Aorta (tissue), 5 donors: ENCODE measurements around the gene IL4R. TPM values are rescaled to one million over a fixed set of nuclear protein-coding genes. Genes with fewer than 3 reads are reported as not detected.

Experiments
- ATAC-seq: fragments of 200-7000 bp; cut with Tn5 transposase; one replicate; pipeline ENCODE4 v1.9.1; 2022; ENCODE audit warnings: moderate library complexity; ENCODE audit not compliant: low FRiP score
- DNase-seq, 2 donors: peaks; one replicate each; pipeline ENCODE4 v3.0.0-alpha.2; 2020
- H3K27ac ChIP-seq, 2 donors: one replicate each; pipeline ENCODE4 v1.5.1; 2013; ENCODE audit warnings: low read length in 2 of 2, mild to moderate bottlenecking in 2 of 2, moderate library complexity in 2 of 2, control low read depth in 1 of 2, inconsistent platforms in 1 of 2, low read depth in 1 of 2
- H3K27me3 ChIP-seq, 2 donors: one replicate each; pipeline ENCODE4 v1.6.1; 2013; ENCODE audit warnings: control low read depth in 1 of 2, low read length in 1 of 2, mild to moderate bottlenecking in 1 of 2, moderate library complexity in 1 of 2; ENCODE audit not compliant: insufficient read depth in 2 of 2, control insufficient read depth in 1 of 2
- H3K36me3 ChIP-seq, 2 donors: one replicate each; pipeline ENCODE4 v1.6.1; 2013; ENCODE audit warnings: control low read depth in 1 of 2, low read length in 1 of 2, mild to moderate bottlenecking in 1 of 2; ENCODE audit not compliant: insufficient read depth in 2 of 2, control insufficient read depth in 1 of 2
- H3K4me1 ChIP-seq, 2 donors: one replicate each; pipeline ENCODE4 v1.6.1; 2013; ENCODE audit warnings: low read length in 2 of 2, control low read depth in 1 of 2, mild to moderate bottlenecking in 1 of 2, moderate library complexity in 1 of 2; ENCODE audit not compliant: insufficient read depth in 2 of 2, control insufficient read depth in 1 of 2
- H3K4me3 ChIP-seq, 2 donors: one replicate each; pipeline ENCODE4 v1.5.1; 2013; ENCODE audit warnings: low read length in 2 of 2, control low read depth in 1 of 2, mild to moderate bottlenecking in 1 of 2
- H3K9me3 ChIP-seq: one replicate; pipeline ENCODE4 v1.6.1; 2013; ENCODE audit warnings: mild to moderate bottlenecking, low read length; ENCODE audit not compliant: control insufficient read depth
- WGBS, 2 donors: extraction: QIAGEN DNeasy Blood & Tissue Kit; methylation state at CpG; one replicate each; pipeline ENCODE4 v1.1.7; 2013; 5-methylcytosine and 5-hydroxymethylcytosine counted together
- intact Hi-C, 2 donors: fragments of 100-400 bp; cut with DNase I; formaldehyde crosslinking; loops; one replicate each; pipeline versions ENCODE4 v1.14.2 to v1.15.0; 2022
- polyA plus RNA-seq, 2 donors: library from polyadenylated mRNA; stranded (reverse); fragments of 200-250 nt; gene quantifications; one replicate each; pipeline ENCODE4 v1.2.3, GENCODE V29; 2013
- total RNA-seq, 2 donors: library from RNA; stranded (reverse); fragmentation: NEBNext Ultra II Directional; extraction: Animal tissue kit (Norgen Biotek cat#: 25700); gene quantifications; one replicate each; pipeline ENCODE4 v1.2.1, GENCODE V29; 2021
- donor health status: healthy with polysubstance abuse.
- donor health status: Bipolar disorder and iron deficiency.
- donor health status: DM: no; HTN: no; CAD: no.
- donor health status: DM: no; HTN: no; CAD: no.
- donor health status: DM: yes; HTN: yes; CAD: no.

The IL4R gene
- total and polyA plus RNA-seq, 4 donors = 7.5 to 138 (median 71.2) TPM

GRCh38 chr16:27368358-27368722 is 54.6 kb downstream of the IL4R start:
- Histone ChIP-seq H3K36me3 (no peaks in the 10 kb centered on the region), H3K4me1 (no peaks in the 10 kb centered on the region), H3K9me3 (no peaks in the 10 kb centered on the region), H3K4me3 (no peak overlapping the region), H3K27ac (no peak overlapping the region), H3K27me3 (no peaks in the 10 kb centered on the region)
- WGBS, 2 donors = 43% methylated on average over 9 of the region's 9 CpGs
- no peak for DNase-seq
- ATAC-seq = no peak
- intact Hi-C loops = loop anchor here (2.0 to 5.0 kb wide), 4 partner anchors 89 to 188 kb away; no protein-coding TSS in a partner anchor

- DNase-seq (no peak), ATAC-seq (no peak)
- H3K27me3 ChIP-seq = no peaks in the 10 kb centered on the region
- no peaks in the 10 kb centered on the region for H3K4me1 ChIP-seq
- intact Hi-C loops = loop anchor here (2.0 to 5.0 kb wide), 5 partner anchors 87 to 189 kb away; no protein-coding TSS in a partner anchor
- WGBS, 2 donors = 83 to 90% methylated on average over 3 of the region's 3 CpGs
- H3K4me3 ChIP-seq = no peak overlapping the region
- no peaks in the 10 kb centered on the region for H3K36me3 ChIP-seq
- no peak overlapping the region for H3K27ac ChIP-seq
- H3K9me3 ChIP-seq = no peaks in the 10 kb centered on the region
Observed at GRCh38 chr16:27369806-27370205, 56.0 kb downstream of the IL4R start.

GRCh38 chr16:27370318-27370717 is 56.5 kb downstream of the IL4R start:
- H3K4me1 ChIP-seq = no peaks in the 10 kb centered on the region
- no peaks in the 10 kb centered on the region for H3K27me3 ChIP-seq
- no peak overlapping the region for H3K4me3 ChIP-seq
- H3K9me3 ChIP-seq = no peaks in the 10 kb centered on the region
- intact Hi-C loops = loop anchor here in 1 of 2 donors (5.0 kb wide), 1 partner anchor 188 kb away; no protein-coding TSS in a partner anchor
- no peak overlapping the region for H3K27ac ChIP-seq
- no peaks in the 10 kb centered on the region for H3K36me3 ChIP-seq
- DNase-seq (no peak), ATAC-seq (no peak)

- no peaks in the 10 kb centered on the region for H3K9me3 ChIP-seq
- no peaks in the 10 kb centered on the region for H3K36me3 ChIP-seq
- WGBS, 2 donors = 90 to 93% methylated on average over 3 of the region's 3 CpGs
- no peak for ATAC-seq
- no peak for DNase-seq
- no peaks in the 10 kb centered on the region for H3K27me3 ChIP-seq
- H3K27ac ChIP-seq = no peak overlapping the region
- H3K4me1 ChIP-seq = no peaks in the 10 kb centered on the region
- H3K4me3 ChIP-seq = no peak overlapping the region
- intact Hi-C loops = loop anchor here in 1 of 2 donors (5.0 kb wide), 1 partner anchor 191 kb away; no protein-coding TSS in a partner anchor
Observed at GRCh38 chr16:27373312-27373711, 59.5 kb downstream of the IL4R start.

- no peak for ATAC-seq
- no peaks in the 10 kb centered on the region for H3K36me3 ChIP-seq
- DNase-seq = no peak
- no peak overlapping the region for H3K4me3 ChIP-seq
- 81 to 83% methylated on average over 8 of the region's 8 CpGs for WGBS, 2 donors
- H3K9me3 ChIP-seq = no peaks in the 10 kb centered on the region
- intact Hi-C loops = loop anchor here in 1 of 2 donors (5.0 kb wide), 1 partner anchor 192 kb away; no protein-coding TSS in a partner anchor
- no peaks in the 10 kb centered on the region for H3K27me3 ChIP-seq
- H3K27ac ChIP-seq = no peak overlapping the region
- H3K4me1 ChIP-seq = no peaks in the 10 kb centered on the region
Observed at GRCh38 chr16:27374221-27374803, 60.5 kb downstream of the IL4R start.

- Histone ChIP-seq H3K4me3 (no peak overlapping the region), H3K27me3 (no peaks in the 10 kb centered on the region), H3K36me3 (no peaks in the 10 kb centered on the region), H3K4me1 (no peaks in the 10 kb centered on the region), H3K27ac (no peak overlapping the region), H3K9me3 (no peaks in the 10 kb centered on the region)
- intact Hi-C loops = loop anchor here in 1 of 2 donors (5.0 kb wide), 1 partner anchor 193 kb away; no protein-coding TSS in a partner anchor
- peak; percentile 86 for ATAC-seq
- WGBS, 2 donors = 22% methylated on average over 9 of the region's 9 CpGs
- DNase-seq = peak; percentile 81 to 88
Observed at GRCh38 chr16:27374804-27375425, 61.1 kb downstream of the IL4R start.

- no peak for DNase-seq
- Histone ChIP-seq H3K27me3 (no peaks in the 10 kb centered on the region), H3K27ac (no peak overlapping the region), H3K36me3 (no peaks in the 10 kb centered on the region), H3K4me1 (no peaks in the 10 kb centered on the region), H3K4me3 (no peak overlapping the region), H3K9me3 (peaks cover 4% of the 10 kb centered on the region)
- intact Hi-C loops = no loop called here
- ATAC-seq = no peak
- WGBS, 2 donors = 55 to 62% methylated on average over 4 of the region's 4 CpGs
Observed at GRCh38 chr16:27377666-27378485, 64.1 kb downstream of the IL4R start.

- H3K27ac ChIP-seq = no peak overlapping the region
- no peak for DNase-seq
- 51 to 60% methylated on average over 11 of the region's 11 CpGs for WGBS, 2 donors
- H3K9me3 ChIP-seq = peaks cover 4% of the 10 kb centered on the region
- ATAC-seq = no peak
- H3K36me3 ChIP-seq = no peaks in the 10 kb centered on the region
- no peak overlapping the region for H3K4me3 ChIP-seq
- no peaks in the 10 kb centered on the region for H3K4me1 ChIP-seq
- no peaks in the 10 kb centered on the region for H3K27me3 ChIP-seq
- intact Hi-C loops = no loop called here
Observed at GRCh38 chr16:27378871-27379481, 65.2 kb downstream of the IL4R start.
